Heart right ventricle (tissue), 16 donors: ENCODE results near the gene PHF12. TPM values are rescaled to one million over a fixed set of nuclear protein-coding genes. Genes with fewer than 3 reads are reported as not detected.
A peak's percentile ranks its signal among the peaks of the same experiment; 100 is the strongest.

Experiments
- ATAC-seq, 8 donors: fragments of 200-7000 bp; cut with Tn5 transposase; one replicate each; pipeline ENCODE4 v1.9.1; 2020; ENCODE audit warnings: mild to moderate bottlenecking in 8 of 8, moderate library complexity in 8 of 8, moderate number of reproducible peaks in 1 of 8
- DNase-seq, 2 donors: peaks; one replicate each; pipeline ENCODE4 v3.0.0-alpha.2; 2020
- H3K27ac ChIP-seq, 10 donors: fragments of 200-600 bp; sonication (generic) in 2 of 10; one replicate each; pipeline versions ENCODE4 v1.5.0 to v1.8.0; 2020 to 2022; ENCODE audit warnings: mild to moderate bottlenecking in 3 of 10
- H3K27me3 ChIP-seq, 7 donors: fragments of 200-600 bp; one replicate each; pipeline ENCODE4 v1.8.0; 2021 to 2022; ENCODE audit warnings: mild to moderate bottlenecking in 2 of 7
- H3K36me3 ChIP-seq, 9 donors: fragments of 200-600 bp; sonication (generic) in 1 of 9; one replicate each; pipeline versions ENCODE4 v1.5.0 to v1.8.0; 2020 to 2022; ENCODE audit warnings: mild to moderate bottlenecking in 2 of 9
- H3K4me1 ChIP-seq, 9 donors: fragments of 200-600 bp; sonication (generic) in 1 of 9; one replicate each; pipeline versions ENCODE4 v1.5.0 to v1.8.0; 2020 to 2022; ENCODE audit warnings: mild to moderate bottlenecking in 4 of 9
- H3K4me3 ChIP-seq, 10 donors: fragments of 200-600 bp; sonication (generic) in 2 of 10; one replicate each; pipeline versions ENCODE4 v1.5.0 to v1.8.0; 2020 to 2022; ENCODE audit warnings: mild to moderate bottlenecking in 7 of 10, moderate library complexity in 2 of 10
- H3K9me3 ChIP-seq, 11 donors: fragments of 200-600 bp in 10 of 11; sonication (generic) in 2 of 11; one replicate each; pipeline versions ENCODE4 v1.5.0 to v1.8.0; 2013 to 2022; ENCODE audit warnings: mild to moderate bottlenecking in 2 of 11, control low read depth in 1 of 11, moderate library complexity in 1 of 11
- CTCF ChIP-seq, 9 donors: fragments of 200-600 bp; sonication (generic) in 2 of 9; IDR thresholded peaks; one replicate each; pipeline versions ENCODE4 v1.5.0 to v1.8.0; 2021 to 2022; ENCODE audit warnings: antibody characterized with exemption in 9 of 9, mild to moderate bottlenecking in 5 of 9, moderate library complexity in 1 of 9
- WGBS, 2 donors: extraction: QIAGEN DNeasy Blood & Tissue Kit; methylation state at CpG; one replicate each; pipeline ENCODE4 v1.1.7; 2013; ENCODE audit warnings: inconsistent platforms in 1 of 2; 5-methylcytosine and 5-hydroxymethylcytosine counted together
- intact Hi-C, 10 donors: fragments of 100-400 bp; cut with DNase I; formaldehyde crosslinking; loops; one replicate each; pipeline versions ENCODE4 v1.11.1 to v1.14.2; 2022
- microRNA-seq, 2 donors: library from miRNA; unstranded; fragments of <30 nt; microRNA quantifications; one replicate each; pipeline ENCODE4 v1.2.0, GENCODE V29; 2021
- polyA plus RNA-seq, 2 donors: library from polyadenylated mRNA; stranded (reverse); fragments of 200-250 nt; gene quantifications; one replicate each; pipeline ENCODE4 v1.2.3, GENCODE V29; 2013
- total RNA-seq, 10 donors: library from RNA; stranded (reverse); fragmentation: NEBNext Ultra II Directional in 3 of 10; extraction: Animal tissue kit (Norgen Biotek cat#: 25700) in 3 of 10; gene quantifications; one replicate each; pipeline versions ENCODE4 v1.2.1 to v1.2.4, GENCODE V29; 2021 to 2023
- donor health status: Arrhythmogenic right ventricular cardiomyopathy.
- donor health status: ischemic (EF 13 %, LVEDD 7.1; RV severe dilation, severe dysfunction).
- donor health status: healthy with polysubstance abuse.
- donor health status: DM: no; HTN: yes; CAD: no.
- donor health status: DM: no; HTN: no; CAD: no.
- donor health status: ischemic (EF 25% LVEDD 6.9; RV normal size, moderate dysfunction).
- donor health status: ischemic (EF 25% LVEDD 5.7; RV mildly dilated, moderate dysfunction).
- donor health status: healthy.
- donor health status: DM: yes; HTN: yes; CAD: no.
- donor health status: Ischemic cardiomyopathy.
- donor health status: ischemic (EF 35%, LVEDD 5.7; RV mildly dilated, moderate dysfunction).
- donor health status: nonischemic (EF 11% LVEDD 7.7; RV severe dilation, severe dysfunction).
- donor health status: DM: yes; HTN: yes; CAD: no.
- donor health status: PGD.
- donor health status: ischemic (EF 29% LVEDD 5.4; RV normal size, mild dysfunction).
- donor health status: nonischemic (EF 23%, LVEDD 6.1; RV moderate dilation, normal function).

PHF12 gene
- total and polyA plus RNA-seq, 12 donors: 7.3 to 28.0 (median 20.9) TPM

GRCh38 chr17:28857905-28858800 is 93.2 kb downstream of the PHF12 start:
- WGBS, 2 donors: 95 to 98% methylated on average over 3 of the region's 3 CpGs
- intact Hi-C loops: loop anchor here in 4 of 10 donors (5.0 to 10.0 kb wide), 3 partner anchors 39 to 93 kb away; partner anchors contain the start of genes FLOT2 (in 2 of the 4) and DHRS13 (in 1 of the 4)
- no peaks in the 10 kb centered on the region for H3K9me3 ChIP-seq
- no peak overlapping the region for H3K4me3 ChIP-seq
- no peak for DNase-seq
- peaks cover 5 to 16% (median 12%) of the 10 kb centered on the region in 9 donors for H3K4me1 ChIP-seq
- no peak for TF ChIP-seq CTCF (IDR thresholded peaks at IDR 0.05)
- H3K27me3 ChIP-seq: no peaks in the 10 kb centered on the region
- H3K36me3 ChIP-seq: peaks cover 0 to 62% (median 27%) of the 10 kb centered on the region in 9 donors
- H3K27ac ChIP-seq: no peak overlapping the region
- no peak for ATAC-seq

DNA sequence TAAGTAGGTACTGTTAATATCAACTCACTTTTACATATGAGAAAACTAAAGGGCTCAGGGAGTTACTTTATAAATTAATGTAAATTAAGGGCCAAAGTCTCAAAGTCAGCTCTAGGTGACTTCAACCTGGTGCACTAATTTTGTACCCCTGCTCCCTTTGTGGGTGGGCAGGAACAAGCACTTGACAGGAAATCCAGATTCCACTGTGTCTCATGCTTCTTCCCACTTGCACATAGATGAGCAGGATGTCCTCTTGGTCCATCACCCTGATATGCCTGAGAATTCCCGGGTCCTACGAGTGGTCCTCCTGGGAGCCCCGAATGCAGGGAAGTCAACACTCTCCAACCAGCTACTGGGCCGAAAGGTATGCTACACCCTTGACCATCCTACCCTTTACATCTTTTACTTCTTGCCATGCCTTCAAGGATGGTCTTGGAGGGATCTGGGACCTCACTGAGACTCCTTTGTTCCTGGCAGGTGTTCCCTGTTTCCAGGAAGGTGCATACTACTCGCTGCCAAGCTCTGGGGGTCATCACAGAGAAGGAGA is 95.2 kb downstream of the PHF12 start:
- H3K36me3 ChIP-seq: peaks cover 0 to 52% (median 27%) of the 10 kb centered on the region in 9 donors
- 91% methylated on average over 5 of the region's 5 CpGs for WGBS, 2 donors
- DNase-seq: no peak

DNA sequence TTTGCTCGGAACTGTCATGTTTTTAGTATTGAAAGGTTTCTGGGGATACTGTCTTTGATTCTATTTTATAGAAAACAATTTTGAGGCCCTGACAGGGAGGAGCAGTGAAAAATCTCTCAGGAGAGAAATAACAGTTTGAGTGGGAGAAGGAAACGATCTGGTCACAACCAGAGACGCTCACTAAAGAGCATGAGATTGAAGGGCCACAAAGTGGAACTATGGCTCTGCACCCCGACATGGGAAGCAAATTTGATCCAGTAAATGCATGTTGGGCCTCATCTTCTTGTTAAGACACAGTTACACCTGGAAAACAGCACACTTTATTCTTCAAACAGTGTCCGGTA is 96.0 kb downstream of the PHF12 start:
- intact Hi-C loops: loop anchor here in 4 of 10 donors (5.0 to 10.0 kb wide), 3 partner anchors 42 to 91 kb away; partner anchors contain the start of genes FLOT2 (in 2 of the 4) and DHRS13 (in 1 of the 4)
- TF ChIP-seq CTCF (IDR thresholded peaks at IDR 0.05): no peak
- 17 to 20% methylated on average over 5 of the region's 5 CpGs for WGBS, 2 donors

More for the DNA sequence above, 95.2 kb downstream of the PHF12 start:
- intact Hi-C loops: loop anchor here in 4 of 10 donors (5.0 to 10.0 kb wide), 3 partner anchors 41 to 91 kb away; partner anchors contain the start of genes FLOT2 (in 2 of the 4) and DHRS13 (in 1 of the 4)
- Histone ChIP-seq H3K9me3 (no peaks in the 10 kb centered on the region), H3K27ac (no peak overlapping the region), H3K4me1 (peaks cover 5 to 16% (median 12%) of the 10 kb centered on the region in 9 donors), H3K27me3 (no peaks in the 10 kb centered on the region), H3K4me3 (peak overlapping the region in 1 of 10 donors; percentile 83)
- TF ChIP-seq CTCF (IDR thresholded peaks at IDR 0.05): no peak
- ATAC-seq: no peak

More for the DNA sequence above, 96.0 kb downstream of the PHF12 start:
- H3K27me3 ChIP-seq: no peaks in the 10 kb centered on the region
- peak overlapping the region; percentile 68 to 98 (median 80) for H3K4me3 ChIP-seq
- no peaks in the 10 kb centered on the region for H3K9me3 ChIP-seq
- H3K27ac ChIP-seq: peak overlapping the region; percentile 44 to 87 (median 75)
- no peak for DNase-seq
- H3K36me3 ChIP-seq: peaks cover 0 to 44% (median 21%) of the 10 kb centered on the region in 9 donors
- H3K4me1 ChIP-seq: peaks cover 5 to 16% (median 12%) of the 10 kb centered on the region in 9 donors
- no peak for ATAC-seq

Small RNAs within 50 kb of the gene (microRNA-seq; reads per million reads assigned to microRNA genes)
- 0 reads per million in 2 donors for gene MIR451B

Other genes with a start within 250 kb of the PHF12 start
- 1 to 10 TPM in 9 of 10 donors, under 1 TPM in 1; 0.76 to 2.1 (median 1.3) TPM for gene PROCA1, start 239.6 kb downstream of the PHF12 start, total RNA-seq
- gene PROCA1, start 239.6 kb downstream of the PHF12 start, polyA plus RNA-seq: 1 to 10 TPM in 1 of 2 donors, under 1 TPM in 1; 0.74 to 4.9 TPM
- 10 to 100 TPM in 7 of 10 donors, 1 to 10 TPM in 3; 7.0 to 25.0 (median 10.4) TPM for gene RAB34, start 233.7 kb downstream of the PHF12 start, total RNA-seq
- gene RAB34, start 233.7 kb downstream of the PHF12 start, polyA plus RNA-seq: 10 to 100 TPM; 25.2 to 37.3 TPM
- 100 to 1,000 TPM; 807 to 986 (median 861) TPM for gene RPL23A, start 231.5 kb downstream of the PHF12 start, total RNA-seq
- 1,000 to 10,000 TPM in 1 of 2 donors, 100 to 1,000 TPM in 1; 300 to 1,566 TPM for gene RPL23A, start 231.5 kb downstream of the PHF12 start, polyA plus RNA-seq
- gene TLCD1, start 225.3 kb downstream of the PHF12 start, total RNA-seq: 1 to 10 TPM in 4 of 10 donors, under 1 TPM in 6; 0.36 to 1.8 (median 0.89) TPM
- 1 to 10 TPM; 3.4 to 9.3 TPM for gene TLCD1, start 225.3 kb downstream of the PHF12 start, polyA plus RNA-seq
- gene NEK8, start 222.7 kb downstream of the PHF12 start, total RNA-seq: 1 to 10 TPM in 4 of 10 donors, under 1 TPM in 6; 0.38 to 2.8 (median 0.82) TPM
- 1 to 10 TPM; 1.1 to 1.8 TPM for gene NEK8, start 222.7 kb downstream of the PHF12 start, polyA plus RNA-seq
- 1 to 10 TPM; 1.3 to 6.4 (median 3.8) TPM for gene TRAF4, start 207.5 kb downstream of the PHF12 start, total RNA-seq
- gene TRAF4, start 207.5 kb downstream of the PHF12 start, polyA plus RNA-seq: 1 to 10 TPM; 2.8 to 3.8 TPM
- 10 to 100 TPM; 13.2 to 19.4 (median 16.0) TPM for gene FAM222B, start 108.7 kb downstream of the PHF12 start, total RNA-seq
- gene FAM222B, start 108.7 kb downstream of the PHF12 start, polyA plus RNA-seq: 10 to 100 TPM in 1 of 2 donors, 1 to 10 TPM in 1; 8.7 to 13.2 TPM
- gene ERAL1, start 96.5 kb downstream of the PHF12 start, total RNA-seq: 10 to 100 TPM; 34.2 to 41.6 (median 39.2) TPM
- gene ERAL1, start 96.5 kb downstream of the PHF12 start, polyA plus RNA-seq: 10 to 100 TPM; 32.3 to 48.2 TPM
- 100 to 1,000 TPM in 3 of 10 donors, 10 to 100 TPM in 7; 82.8 to 159 (median 90.7) TPM for gene FLOT2, start 53.8 kb downstream of the PHF12 start, total RNA-seq
- 10 to 100 TPM; 38.3 to 51.6 TPM for gene FLOT2, start 53.8 kb downstream of the PHF12 start, polyA plus RNA-seq
- 1 to 10 TPM; 1.1 to 5.6 (median 2.2) TPM for gene DHRS13, start 48.4 kb downstream of the PHF12 start, total RNA-seq
- 1 to 10 TPM; 5.4 to 5.5 TPM for gene DHRS13, start 48.4 kb downstream of the PHF12 start, polyA plus RNA-seq
- not detected for gene SEZ6, start 54.5 kb upstream of the PHF12 start, total RNA-seq
- not detected for gene SEZ6, start 54.5 kb upstream of the PHF12 start, polyA plus RNA-seq
- gene PIPOX, start 91.6 kb upstream of the PHF12 start, total RNA-seq: 1 to 10 TPM in 3 of 10 donors, under 1 TPM in 5, not detected in 2; 0.32 to 4.1 (median 0.91) TPM
- gene PIPOX, start 91.6 kb upstream of the PHF12 start, polyA plus RNA-seq: under 1 TPM; 0.12 to 0.22 TPM
- gene MYO18A, start 228.9 kb upstream of the PHF12 start, total RNA-seq: 100 to 1,000 TPM; 217 to 408 (median 327) TPM
- 100 to 1,000 TPM in 1 of 2 donors, 10 to 100 TPM in 1; 61.4 to 442 TPM for gene MYO18A, start 228.9 kb upstream of the PHF12 start, polyA plus RNA-seq